ENCODE results near the gene CSMD2. TPM values are rescaled to one million over a fixed set of nuclear protein-coding genes. Genes with fewer than 3 reads are reported as not detected.

The CSMD2 gene
- total RNA-seq, 2 experiments from 2014 or later: not detected

GRCh38 chr1:33828059-33828458, 337.0 kb downstream of the CSMD2 start:
- intact Hi-C loops (cut with micrococcal nuclease; ENCODE audit: unreplicated experiment): no loop called here
- Histone ChIP-seq H3K36me3 (ENCODE audit: insufficient read depth, low read length) (no peaks in the 10 kb centered on the region), H3K27ac (ENCODE audit: low read depth, low read length, poor library complexity, severe bottlenecking) (no peak overlapping the region), H2AFZ (ENCODE audit: low read length) (no peak overlapping the region), H3K9me3 (ENCODE audit: low read length) (no peaks in the 10 kb centered on the region), H4K20me1 (ENCODE audit: insufficient read depth, low read length) (no peaks in the 10 kb centered on the region), H3K4me1 (ENCODE audit: insufficient read depth, low read length, poor library complexity, severe bottlenecking) (no peaks in the 10 kb centered on the region), H3K4me3 (ENCODE audit: low read depth, low read length, poor library complexity, severe bottlenecking) (no peak overlapping the region), H3K4me2 (ENCODE audit: low read length) (no peak overlapping the region), H3K79me2 (ENCODE audit: insufficient read depth, low read depth, low read length) (no peaks in the 10 kb centered on the region), H3K9me2 (ENCODE audit: insufficient read depth, low read length) (no peaks in the 10 kb centered on the region)
- no TSS peak for BruUV-seq (replicated peaks)
- ChIA-PET POLR2A (no interaction called here), CTCF (ENCODE audit: unreplicated experiment) (no interaction called here)
- no peak for TF ChIP-seq EZH2phosphoT487 (IDR thresholded peaks at IDR 0.05; ENCODE audit: borderline replicate concordance, low read depth, low read length)
- TF ChIP-seq, protein P1, sequence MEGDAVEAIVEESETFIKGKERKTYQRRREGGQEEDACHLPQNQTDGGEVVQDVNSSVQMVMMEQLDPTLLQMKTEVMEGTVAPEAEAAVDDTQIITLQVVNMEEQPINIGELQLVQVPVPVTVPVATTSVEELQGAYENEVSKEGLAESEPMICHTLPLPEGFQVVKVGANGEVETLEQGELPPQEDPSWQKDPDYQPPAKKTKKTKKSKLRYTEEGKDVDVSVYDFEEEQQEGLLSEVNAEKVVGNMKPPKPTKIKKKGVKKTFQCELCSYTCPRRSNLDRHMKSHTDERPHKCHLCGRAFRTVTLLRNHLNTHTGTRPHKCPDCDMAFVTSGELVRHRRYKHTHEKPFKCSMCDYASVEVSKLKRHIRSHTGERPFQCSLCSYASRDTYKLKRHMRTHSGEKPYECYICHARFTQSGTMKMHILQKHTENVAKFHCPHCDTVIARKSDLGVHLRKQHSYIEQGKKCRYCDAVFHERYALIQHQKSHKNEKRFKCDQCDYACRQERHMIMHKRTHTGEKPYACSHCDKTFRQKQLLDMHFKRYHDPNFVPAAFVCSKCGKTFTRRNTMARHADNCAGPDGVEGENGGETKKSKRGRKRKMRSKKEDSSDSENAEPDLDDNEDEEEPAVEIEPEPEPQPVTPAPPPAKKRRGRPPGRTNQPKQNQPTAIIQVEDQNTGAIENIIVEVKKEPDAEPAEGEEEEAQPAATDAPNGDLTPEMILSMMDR (conservative IDR thresholded peaks at IDR 0.05; ENCODE audit: low read length): no peak
- DNase-seq (ENCODE audit: low spot score): no peak

DNA sequence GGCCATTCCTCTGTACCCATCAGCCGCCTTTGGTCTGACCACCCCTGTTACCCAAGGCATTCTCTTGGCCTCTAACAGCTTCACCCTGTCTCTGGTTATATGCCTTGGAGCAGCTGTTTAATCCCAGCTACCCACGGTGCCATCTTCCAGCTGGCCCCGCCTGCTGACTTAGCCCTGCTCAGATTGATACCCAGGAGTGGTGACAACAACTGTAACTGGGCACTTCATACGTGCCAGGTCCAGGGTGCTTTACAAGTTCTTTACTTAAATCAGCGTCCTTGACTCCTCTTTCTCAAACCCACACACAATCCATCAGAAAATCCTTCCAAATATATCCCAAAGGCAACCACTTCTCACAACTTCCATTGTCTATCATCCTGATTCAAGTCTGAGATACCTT, 338.3 kb downstream of the CSMD2 start:
- no TSS peak for BruUV-seq (replicated peaks)
- CTCF ChIA-PET (ENCODE audit: unreplicated experiment): no interaction called here
- TF ChIP-seq, protein P1 (conservative IDR thresholded peaks at IDR 0.05; ENCODE audit: low read length): no peak
- no peak for TF ChIP-seq EZH2phosphoT487 (IDR thresholded peaks at IDR 0.05; ENCODE audit: borderline replicate concordance, low read depth, low read length)
- POLR2A ChIA-PET: no interaction called here
- Histone ChIP-seq H3K79me2 (ENCODE audit: insufficient read depth, low read depth, low read length) (no peaks in the 10 kb centered on the region), H2AFZ (ENCODE audit: low read length) (no peak overlapping the region), H3K4me2 (ENCODE audit: low read length) (no peak overlapping the region), H3K9me2 (ENCODE audit: insufficient read depth, low read length) (no peaks in the 10 kb centered on the region), H3K4me3 (ENCODE audit: low read depth, low read length, poor library complexity, severe bottlenecking) (no peak overlapping the region), H3K4me1 (ENCODE audit: insufficient read depth, low read length, poor library complexity, severe bottlenecking) (no peaks in the 10 kb centered on the region), H3K9me3 (ENCODE audit: low read length) (no peaks in the 10 kb centered on the region), H4K20me1 (ENCODE audit: insufficient read depth, low read length) (no peaks in the 10 kb centered on the region), H3K27ac (ENCODE audit: low read depth, low read length, poor library complexity, severe bottlenecking) (no peak overlapping the region), H3K36me3 (ENCODE audit: insufficient read depth, low read length) (no peaks in the 10 kb centered on the region)
- DNase-seq (ENCODE audit: low spot score): no peak
- intact Hi-C loops (cut with micrococcal nuclease; ENCODE audit: unreplicated experiment): no loop called here

- POLR2A ChIA-PET: no interaction called here
- Histone ChIP-seq H3K79me2 (ENCODE audit: insufficient read depth, low read depth, low read length) (no peaks in the 10 kb centered on the region), H3K4me3 (ENCODE audit: low read depth, low read length, poor library complexity, severe bottlenecking) (no peak overlapping the region), H3K27ac (ENCODE audit: low read depth, low read length, poor library complexity, severe bottlenecking) (no peak overlapping the region), H3K36me3 (ENCODE audit: insufficient read depth, low read length) (no peaks in the 10 kb centered on the region), H3K4me2 (ENCODE audit: low read length) (no peak overlapping the region), H3K4me1 (ENCODE audit: insufficient read depth, low read length, poor library complexity, severe bottlenecking) (no peaks in the 10 kb centered on the region), H3K9me2 (ENCODE audit: insufficient read depth, low read length) (no peaks in the 10 kb centered on the region), H4K20me1 (ENCODE audit: insufficient read depth, low read length) (no peaks in the 10 kb centered on the region), H2AFZ (ENCODE audit: low read length) (no peak overlapping the region), H3K9me3 (ENCODE audit: low read length) (no peaks in the 10 kb centered on the region)
- no peak for DNase-seq (ENCODE audit: low spot score)
- CTCF ChIA-PET (ENCODE audit: unreplicated experiment): no interaction called here
- intact Hi-C loops (cut with micrococcal nuclease; ENCODE audit: unreplicated experiment): no loop called here
- TF ChIP-seq, protein P1 (conservative IDR thresholded peaks at IDR 0.05; ENCODE audit: low read length): no peak
- TF ChIP-seq EZH2phosphoT487 (IDR thresholded peaks at IDR 0.05; ENCODE audit: borderline replicate concordance, low read depth, low read length): no peak
- no TSS peak for BruUV-seq (replicated peaks)
These were observed 338.7 kb downstream of the CSMD2 start for GRCh38 chr1:33826311-33826710.
